ENCODE results near the gene IGF2BP2. TPM values are rescaled to one million over a fixed set of nuclear protein-coding genes. Genes with fewer than 3 reads are reported as not detected.
"Not testable (repeated sequence)": the region's sequence is repeated elsewhere in the genome, so short reads cannot be mapped to it uniquely, and the experiment has no call there.

IGF2BP2 gene
- total RNA-seq, 1 donor from 2014 or later: 187 TPM

- H3K4me1 Mint-ChIP-seq (ENCODE audit: low read depth): no peaks in the 10 kb centered on the region
- TF ChIP-seq, protein P1, sequence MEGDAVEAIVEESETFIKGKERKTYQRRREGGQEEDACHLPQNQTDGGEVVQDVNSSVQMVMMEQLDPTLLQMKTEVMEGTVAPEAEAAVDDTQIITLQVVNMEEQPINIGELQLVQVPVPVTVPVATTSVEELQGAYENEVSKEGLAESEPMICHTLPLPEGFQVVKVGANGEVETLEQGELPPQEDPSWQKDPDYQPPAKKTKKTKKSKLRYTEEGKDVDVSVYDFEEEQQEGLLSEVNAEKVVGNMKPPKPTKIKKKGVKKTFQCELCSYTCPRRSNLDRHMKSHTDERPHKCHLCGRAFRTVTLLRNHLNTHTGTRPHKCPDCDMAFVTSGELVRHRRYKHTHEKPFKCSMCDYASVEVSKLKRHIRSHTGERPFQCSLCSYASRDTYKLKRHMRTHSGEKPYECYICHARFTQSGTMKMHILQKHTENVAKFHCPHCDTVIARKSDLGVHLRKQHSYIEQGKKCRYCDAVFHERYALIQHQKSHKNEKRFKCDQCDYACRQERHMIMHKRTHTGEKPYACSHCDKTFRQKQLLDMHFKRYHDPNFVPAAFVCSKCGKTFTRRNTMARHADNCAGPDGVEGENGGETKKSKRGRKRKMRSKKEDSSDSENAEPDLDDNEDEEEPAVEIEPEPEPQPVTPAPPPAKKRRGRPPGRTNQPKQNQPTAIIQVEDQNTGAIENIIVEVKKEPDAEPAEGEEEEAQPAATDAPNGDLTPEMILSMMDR (IDR thresholded peaks at IDR 0.05; ENCODE audit: unreplicated experiment): no peak
- H3K27me3 Mint-ChIP-seq: no peaks in the 10 kb centered on the region
- H3K27ac Mint-ChIP-seq: no peak overlapping the region
- no peak for DNase-seq (ENCODE audit: low spot score, unreplicated experiment)
- H3K9me3 Mint-ChIP-seq (ENCODE audit: low read depth): peaks cover 12% of the 10 kb centered on the region
- H3K4me3 Mint-ChIP-seq (ENCODE audit: low read depth): no peak overlapping the region
- peaks cover 2% of the 10 kb centered on the region for H3K36me3 Mint-ChIP-seq (ENCODE audit: insufficient read depth)
These were observed 32.4 kb upstream of the IGF2BP2 start for GRCh38 chr3:185857208-185857607.

- peaks cover 12% of the 10 kb centered on the region for H3K9me3 Mint-ChIP-seq (ENCODE audit: low read depth)
- no peaks in the 10 kb centered on the region for H3K27me3 Mint-ChIP-seq
- H3K36me3 Mint-ChIP-seq (ENCODE audit: insufficient read depth): peaks cover 2% of the 10 kb centered on the region
- TF ChIP-seq, protein P1 (IDR thresholded peaks at IDR 0.05; ENCODE audit: unreplicated experiment): no peak
- no peak overlapping the region for H3K4me3 Mint-ChIP-seq (ENCODE audit: low read depth)
- H3K4me1 Mint-ChIP-seq (ENCODE audit: low read depth): no peaks in the 10 kb centered on the region
- no peak for DNase-seq (ENCODE audit: low spot score, unreplicated experiment)
- H3K27ac Mint-ChIP-seq: no peak overlapping the region
These were observed 31.8 kb upstream of the IGF2BP2 start for GRCh38 chr3:185856652-185857051.

GRCh38 chr3:185853771-185854170 is 28.9 kb upstream of the IGF2BP2 start:
- peaks cover 12% of the 10 kb centered on the region for H3K9me3 Mint-ChIP-seq (ENCODE audit: low read depth)
- DNase-seq (ENCODE audit: low spot score, unreplicated experiment); H3K27me3 Mint-ChIP-seq; H3K36me3 Mint-ChIP-seq (ENCODE audit: insufficient read depth); H3K4me3 Mint-ChIP-seq (ENCODE audit: low read depth); H3K27ac Mint-ChIP-seq; H3K4me1 Mint-ChIP-seq (ENCODE audit: low read depth): not testable (repeated sequence)

- H3K27ac Mint-ChIP-seq: no peak overlapping the region
These were observed 27.8 kb upstream of the IGF2BP2 start for GRCh38 chr3:185852635-185853034.

DNA sequence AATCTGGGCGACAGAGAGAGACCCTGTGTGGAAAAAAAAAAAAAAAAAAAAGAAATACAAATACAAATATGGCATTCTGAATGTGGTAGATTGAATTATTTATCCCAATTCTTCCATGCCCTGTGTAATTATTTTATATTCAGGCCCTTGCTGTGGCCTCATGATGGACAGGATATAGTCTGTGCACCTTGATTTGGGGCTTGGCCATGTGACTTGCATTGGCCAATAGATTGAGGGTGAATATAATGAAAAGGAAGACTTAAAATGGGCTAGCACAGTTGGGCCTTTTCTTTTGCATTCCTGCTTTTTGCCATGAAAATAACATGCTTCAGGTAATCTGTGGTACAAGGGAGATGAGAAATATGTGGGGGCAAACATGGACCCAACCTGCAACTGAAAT is 27.1 kb upstream of the IGF2BP2 start:
- Mint-ChIP-seq H3K36me3 (ENCODE audit: insufficient read depth) (peaks cover 1% of the 10 kb centered on the region), H3K9me3 (ENCODE audit: low read depth) (peaks cover 10% of the 10 kb centered on the region), H3K27ac (no peak overlapping the region), H3K4me3 (ENCODE audit: low read depth) (no peak overlapping the region), H3K4me1 (ENCODE audit: low read depth) (no peaks in the 10 kb centered on the region), H3K27me3 (no peaks in the 10 kb centered on the region)
- TF ChIP-seq, protein P1 (IDR thresholded peaks at IDR 0.05; ENCODE audit: unreplicated experiment): no peak
- no peak for DNase-seq (ENCODE audit: low spot score, unreplicated experiment)

More at GRCh38 chr3:185852635-185853034, 27.8 kb upstream of the IGF2BP2 start:
- H3K4me3 Mint-ChIP-seq (ENCODE audit: low read depth): no peak overlapping the region
- H3K4me1 Mint-ChIP-seq (ENCODE audit: low read depth): no peaks in the 10 kb centered on the region
- TF ChIP-seq, protein P1 (IDR thresholded peaks at IDR 0.05; ENCODE audit: unreplicated experiment): no peak
- H3K36me3 Mint-ChIP-seq (ENCODE audit: insufficient read depth): peaks cover 2% of the 10 kb centered on the region
- peaks cover 12% of the 10 kb centered on the region for H3K9me3 Mint-ChIP-seq (ENCODE audit: low read depth)
- no peak for DNase-seq (ENCODE audit: low spot score, unreplicated experiment)
- no peaks in the 10 kb centered on the region for H3K27me3 Mint-ChIP-seq

DNA sequence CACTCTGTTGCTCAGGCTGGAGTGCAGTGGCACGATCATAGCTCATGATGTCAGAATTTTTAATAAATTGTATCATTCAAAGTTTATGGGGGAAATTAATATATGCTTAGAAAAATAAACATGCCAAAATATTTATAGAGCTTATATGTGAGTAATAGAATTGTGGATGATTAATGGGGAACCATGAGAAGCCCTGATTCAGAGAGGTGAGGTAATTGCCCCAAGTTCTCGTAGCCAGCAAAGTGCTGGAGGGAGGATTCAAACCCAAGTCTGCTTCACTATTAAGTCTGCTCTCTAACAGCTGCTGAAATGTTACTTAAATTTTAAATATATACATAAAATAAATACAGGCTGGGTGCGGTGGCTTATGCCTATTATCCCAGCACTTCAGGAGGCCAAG is 26.2 kb upstream of the IGF2BP2 start:
- Mint-ChIP-seq H3K36me3 (ENCODE audit: insufficient read depth) (no peaks in the 10 kb centered on the region), H3K9me3 (ENCODE audit: low read depth) (peaks cover 2% of the 10 kb centered on the region), H3K4me1 (ENCODE audit: low read depth) (no peaks in the 10 kb centered on the region), H3K27me3 (no peaks in the 10 kb centered on the region), H3K27ac (no peak overlapping the region), H3K4me3 (ENCODE audit: low read depth) (no peak overlapping the region)
- no peak for DNase-seq (ENCODE audit: low spot score, unreplicated experiment)
- TF ChIP-seq, protein P1 (IDR thresholded peaks at IDR 0.05; ENCODE audit: unreplicated experiment): no peak
